Neural cell (in vitro differentiated cells): ENCODE data around the gene IGSF10. TPM values are rescaled to one million over a fixed set of nuclear protein-coding genes. Genes with fewer than 3 reads are reported as not detected.

ENCODE experiments used
- H2AFZ ChIP-seq: fragments of 200-600, 300-800 bp; sonication (generic), shearing (Covaris generic); 2 replicates; pipeline ENCODE4 v1.6.0; 2014; ENCODE audit warnings: low read depth, mild to moderate bottlenecking, antibody characterized with exemption, low read length, moderate library complexity
- H3F3A ChIP-seq: fragments of 200-600 bp; shearing (Covaris generic); 2 replicates; pipeline ENCODE4 v1.6.1; 2016; ENCODE audit warnings: mild to moderate bottlenecking, moderate library complexity, mixed read lengths, antibody characterized with exemption, low read length; ENCODE audit not compliant: insufficient read depth, poor library complexity, severe bottlenecking
- H3K27ac ChIP-seq: fragments of 200-600, 300-800 bp; sonication (generic), shearing (Covaris generic); 2 replicates; pipeline ENCODE4 v1.5.1; 2014; ENCODE audit warnings: mild to moderate bottlenecking, low read length, moderate library complexity
- H3K27me3 ChIP-seq: fragments of 300-800, 200-600 bp; sonication (generic), shearing (Covaris generic); 2 replicates; pipeline ENCODE4 v1.6.0; 2014; ENCODE audit warnings: mild to moderate bottlenecking, low read depth, low read length, moderate library complexity; ENCODE audit not compliant: insufficient read depth
- H3K36me3 ChIP-seq: fragments of 300-800, 200-600 bp; sonication (generic), shearing (Covaris generic); 2 replicates; pipeline ENCODE4 v1.5.1; 2014; ENCODE audit warnings: mild to moderate bottlenecking, antibody characterized with exemption, low read length, moderate library complexity; ENCODE audit not compliant: insufficient read depth
- H3K4me2 ChIP-seq: fragments of 300-800, 200-600 bp; sonication (generic), shearing (Covaris generic); 2 replicates; pipeline ENCODE4 v1.6.0; 2014; ENCODE audit warnings: mild to moderate bottlenecking, low read length
- H3K4me3 ChIP-seq: fragments of 300-800, 200-600 bp; sonication (generic), shearing (Covaris generic); 2 replicates; pipeline ENCODE4 v1.5.1; 2014; ENCODE audit warnings: mild to moderate bottlenecking, low read length, moderate library complexity
- H3K79me2 ChIP-seq: fragments of 200-600 bp; shearing (Covaris generic); replicated peaks from 2 replicates; pipeline ENCODE4 v1.6.0; 2014; ENCODE audit warnings: mild to moderate bottlenecking, low read length, moderate library complexity; ENCODE audit not compliant: insufficient read depth
- H3K9ac ChIP-seq: fragments of 300-800, 200-600 bp; sonication (generic), shearing (Covaris generic); 2 replicates; pipeline ENCODE4 v1.6.1; 2016; ENCODE audit warnings: mild to moderate bottlenecking, low read length, mixed read lengths
- H3K9me2 ChIP-seq: fragments of 200-600 bp; shearing (Covaris generic); 2 replicates; pipeline ENCODE4 v1.6.1; 2016; ENCODE audit warnings: mild to moderate bottlenecking, low read length, mixed read lengths; ENCODE audit not compliant: insufficient read depth
- H3K9me3 ChIP-seq: fragments of 200-600, 300-800 bp; sonication (generic), shearing (Covaris generic); 2 replicates; pipeline ENCODE4 v1.6.1; 2016; ENCODE audit warnings: mild to moderate bottlenecking, mixed run types, low read length, moderate library complexity, mixed read lengths
- H4K20me1 ChIP-seq: fragments of 200-600 bp; shearing (Covaris generic); 2 replicates; pipeline ENCODE4 v1.6.1; 2016; ENCODE audit warnings: mild to moderate bottlenecking, mixed run types; ENCODE audit not compliant: insufficient read depth
- EP300 ChIP-seq: fragments of 450-650 bp; conservative IDR thresholded peaks from 2 replicates; pipeline ENCODE4 v1.6.1; 2014; ENCODE audit warnings: antibody characterized with exemption, mild to moderate bottlenecking, moderate library complexity; ENCODE audit not compliant: poor library complexity, severe bottlenecking
- EZH2 ChIP-seq: fragments of 200-600, 300-800 bp; shearing (Covaris generic), sonication (generic); IDR thresholded peaks from 2 replicates; pipeline ENCODE4 v1.6.1; 2014; ENCODE audit warnings: antibody characterized with exemption, low read length, borderline replicate concordance, mild to moderate bottlenecking; ENCODE audit not compliant: insufficient read depth, poor library complexity, severe bottlenecking
- MXI1 ChIP-seq: fragments of 450-650 bp; conservative IDR thresholded peaks from 2 replicates; pipeline ENCODE4 v1.6.1; 2014; ENCODE audit warnings: antibody characterized with exemption, mild to moderate bottlenecking; ENCODE audit not compliant: poor library complexity, severe bottlenecking
- POLR2AphosphoS5 ChIP-seq: IDR thresholded peaks from 2 replicates; pipeline ENCODE4 v1.6.1; 2012
- RAD21 ChIP-seq: fragments of 450-650 bp; conservative IDR thresholded peaks from 2 replicates; pipeline ENCODE4 v1.6.1; 2014; ENCODE audit warnings: antibody characterized with exemption, mild to moderate bottlenecking, moderate library complexity
- SMC3 ChIP-seq: fragments of 450-650 bp; conservative IDR thresholded peaks from 2 replicates; pipeline ENCODE4 v1.6.1; 2014; ENCODE audit warnings: antibody characterized with exemption, mild to moderate bottlenecking, moderate library complexity; ENCODE audit not compliant: poor library complexity
- TAF1 ChIP-seq: IDR thresholded peaks from 2 replicates; pipeline ENCODE4 v1.6.1; 2012; ENCODE audit warnings: low read depth
- polyA plus RNA-seq: library from polyadenylated mRNA; depleted of rRNA; stranded (reverse); fragments of >200 nt; gene quantifications from 2 replicates; pipeline ENCODE4 v1.2.3, GENCODE V29; 2014
- TF ChIP-seq, protein P1 (sequence below): fragments of 450-650 bp; IDR thresholded peaks from 2 replicates; pipeline ENCODE4 v1.5.1; 2014; ENCODE audit warnings: antibody characterized with exemption, mild to moderate bottlenecking, moderate library complexity; ENCODE audit not compliant: poor library complexity, severe bottlenecking
- TF ChIP-seq, protein P2 (sequence below): IDR thresholded peaks from 2 replicates; pipeline ENCODE4 v1.6.1; 2012; ENCODE audit warnings: borderline replicate concordance

IGSF10 gene
- polyA plus RNA-seq, 1 donor from 2014 or later = not detected

DNA sequence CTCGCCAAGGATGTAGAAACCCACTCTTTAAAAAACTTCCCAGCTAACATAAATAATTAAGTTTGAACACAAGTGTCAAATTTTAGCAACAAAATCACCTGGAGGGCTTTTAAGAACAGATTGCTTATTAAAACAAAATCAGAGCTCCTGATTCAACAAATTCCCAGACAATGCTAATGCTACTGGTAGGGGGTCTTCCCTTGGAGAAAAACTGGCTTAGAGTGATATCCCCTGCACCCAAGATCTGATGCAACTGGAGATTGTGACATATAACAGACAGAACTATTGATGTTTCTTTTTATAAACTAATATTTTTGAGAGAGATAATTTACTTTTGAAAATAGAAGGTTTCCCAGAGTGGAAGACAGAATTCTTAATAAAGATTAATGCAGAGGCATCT, 19.9 kb downstream of the IGSF10 start:
- H3K9ac ChIP-seq = no peak overlapping the region
- no peak overlapping the region for H2AFZ ChIP-seq
- no peaks in the 10 kb centered on the region for H3F3A ChIP-seq
- H3K4me2 ChIP-seq = no peak overlapping the region
- TF ChIP-seq TAF1 (no peak), MXI1 (no peak), EP300 (no peak), EZH2 (no peak), SMC3 (no peak), RAD21 (no peak), POLR2AphosphoS5 (no peak)
- TF ChIP-seq, protein P1, sequence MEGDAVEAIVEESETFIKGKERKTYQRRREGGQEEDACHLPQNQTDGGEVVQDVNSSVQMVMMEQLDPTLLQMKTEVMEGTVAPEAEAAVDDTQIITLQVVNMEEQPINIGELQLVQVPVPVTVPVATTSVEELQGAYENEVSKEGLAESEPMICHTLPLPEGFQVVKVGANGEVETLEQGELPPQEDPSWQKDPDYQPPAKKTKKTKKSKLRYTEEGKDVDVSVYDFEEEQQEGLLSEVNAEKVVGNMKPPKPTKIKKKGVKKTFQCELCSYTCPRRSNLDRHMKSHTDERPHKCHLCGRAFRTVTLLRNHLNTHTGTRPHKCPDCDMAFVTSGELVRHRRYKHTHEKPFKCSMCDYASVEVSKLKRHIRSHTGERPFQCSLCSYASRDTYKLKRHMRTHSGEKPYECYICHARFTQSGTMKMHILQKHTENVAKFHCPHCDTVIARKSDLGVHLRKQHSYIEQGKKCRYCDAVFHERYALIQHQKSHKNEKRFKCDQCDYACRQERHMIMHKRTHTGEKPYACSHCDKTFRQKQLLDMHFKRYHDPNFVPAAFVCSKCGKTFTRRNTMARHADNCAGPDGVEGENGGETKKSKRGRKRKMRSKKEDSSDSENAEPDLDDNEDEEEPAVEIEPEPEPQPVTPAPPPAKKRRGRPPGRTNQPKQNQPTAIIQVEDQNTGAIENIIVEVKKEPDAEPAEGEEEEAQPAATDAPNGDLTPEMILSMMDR = no peak
- TF ChIP-seq, protein P2, sequence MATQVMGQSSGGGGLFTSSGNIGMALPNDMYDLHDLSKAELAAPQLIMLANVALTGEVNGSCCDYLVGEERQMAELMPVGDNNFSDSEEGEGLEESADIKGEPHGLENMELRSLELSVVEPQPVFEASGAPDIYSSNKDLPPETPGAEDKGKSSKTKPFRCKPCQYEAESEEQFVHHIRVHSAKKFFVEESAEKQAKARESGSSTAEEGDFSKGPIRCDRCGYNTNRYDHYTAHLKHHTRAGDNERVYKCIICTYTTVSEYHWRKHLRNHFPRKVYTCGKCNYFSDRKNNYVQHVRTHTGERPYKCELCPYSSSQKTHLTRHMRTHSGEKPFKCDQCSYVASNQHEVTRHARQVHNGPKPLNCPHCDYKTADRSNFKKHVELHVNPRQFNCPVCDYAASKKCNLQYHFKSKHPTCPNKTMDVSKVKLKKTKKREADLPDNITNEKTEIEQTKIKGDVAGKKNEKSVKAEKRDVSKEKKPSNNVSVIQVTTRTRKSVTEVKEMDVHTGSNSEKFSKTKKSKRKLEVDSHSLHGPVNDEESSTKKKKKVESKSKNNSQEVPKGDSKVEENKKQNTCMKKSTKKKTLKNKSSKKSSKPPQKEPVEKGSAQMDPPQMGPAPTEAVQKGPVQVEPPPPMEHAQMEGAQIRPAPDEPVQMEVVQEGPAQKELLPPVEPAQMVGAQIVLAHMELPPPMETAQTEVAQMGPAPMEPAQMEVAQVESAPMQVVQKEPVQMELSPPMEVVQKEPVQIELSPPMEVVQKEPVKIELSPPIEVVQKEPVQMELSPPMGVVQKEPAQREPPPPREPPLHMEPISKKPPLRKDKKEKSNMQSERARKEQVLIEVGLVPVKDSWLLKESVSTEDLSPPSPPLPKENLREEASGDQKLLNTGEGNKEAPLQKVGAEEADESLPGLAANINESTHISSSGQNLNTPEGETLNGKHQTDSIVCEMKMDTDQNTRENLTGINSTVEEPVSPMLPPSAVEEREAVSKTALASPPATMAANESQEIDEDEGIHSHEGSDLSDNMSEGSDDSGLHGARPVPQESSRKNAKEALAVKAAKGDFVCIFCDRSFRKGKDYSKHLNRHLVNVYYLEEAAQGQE = no peak
- no peaks in the 10 kb centered on the region for H3K27me3 ChIP-seq
- H3K9me3 ChIP-seq = no peaks in the 10 kb centered on the region
- no peak overlapping the region for H3K4me3 ChIP-seq
- H3K27ac ChIP-seq = no peak overlapping the region
- H3K79me2 ChIP-seq = no peaks in the 10 kb centered on the region
- no peaks in the 10 kb centered on the region for H3K36me3 ChIP-seq
- H3K9me2 ChIP-seq = no peaks in the 10 kb centered on the region
- no peaks in the 10 kb centered on the region for H4K20me1 ChIP-seq

DNA sequence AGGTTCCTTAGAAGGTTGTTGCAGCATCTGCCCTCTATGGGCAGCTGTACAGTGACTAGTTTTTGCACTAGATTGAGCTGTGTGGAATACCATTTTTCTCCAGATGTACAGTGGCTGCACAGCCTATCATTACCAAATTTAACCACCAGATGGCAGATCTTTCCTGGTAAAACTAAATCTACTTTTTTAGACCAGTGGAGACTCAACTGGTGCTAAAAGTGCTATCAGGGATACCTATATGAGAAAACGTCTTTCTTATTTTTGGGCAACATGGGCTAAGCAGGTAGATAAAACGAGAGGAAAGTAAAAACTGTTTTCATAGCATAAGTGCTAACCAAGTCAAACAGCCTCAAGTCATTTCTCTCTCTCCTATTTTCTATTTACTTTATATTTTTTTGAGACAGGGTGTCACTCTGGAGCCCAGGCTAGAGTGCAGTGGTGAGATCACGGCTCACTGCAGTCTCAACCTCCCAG, 21.2 kb downstream of the IGSF10 start:
- no peak for TF ChIP-seq POLR2AphosphoS5
- TF ChIP-seq TAF1 = no peak
- peak; percentile 79 for TF ChIP-seq RAD21
- TF ChIP-seq, protein P2 = no peak
- TF ChIP-seq SMC3 = peak; percentile 90
- TF ChIP-seq, protein P1 = peak; percentile 82
- TF ChIP-seq MXI1 = no peak
- TF ChIP-seq EP300 = no peak
- no peak overlapping the region for H3K4me2 ChIP-seq

More for the DNA sequence above, 21.2 kb downstream of the IGSF10 start:
- Histone ChIP-seq H3K36me3 (no peaks in the 10 kb centered on the region), H3K4me3 (no peak overlapping the region), H3K9me2 (no peaks in the 10 kb centered on the region), H3K27ac (no peak overlapping the region), H3K27me3 (no peaks in the 10 kb centered on the region), H3K79me2 (no peaks in the 10 kb centered on the region), H3K9ac (no peak overlapping the region), H4K20me1 (no peaks in the 10 kb centered on the region), H3F3A (no peaks in the 10 kb centered on the region), H2AFZ (no peak overlapping the region), H3K9me3 (no peaks in the 10 kb centered on the region)
